K562 (cell line): ENCODE results near the gene C1orf198. TPM values are rescaled to one million over a fixed set of nuclear protein-coding genes. Genes with fewer than 3 reads are reported as not detected.

Experiments used
- ATAC-seq: fragments of 200-7000 bp; cut with Tn5 transposase; 3 replicates; pipeline ENCODE4 v1.9.1; 2020; ENCODE audit warnings: moderate library complexity
- BruUV-seq: library from RNA; stranded (reverse); fragments of 400-500 nt; replicated peaks from 2 replicates; lab custom pipeline; 2021; lab: Mats Ljungman, UMichigan
- CTCF ChIA-PET: fragments of 300-600 bp; formaldehyde crosslinking; extraction: SDS; loops from one replicate; lab custom pipeline; 2021; ENCODE audit warnings: low intra/inter-chr PET ratio; lab: Yijun Ruan, JAX
- POLR2A ChIA-PET: fragments of 300-600, 350-650 bp; sonication (Branson Sonifier 250); formaldehyde crosslinking; extraction: SDS; loops from one replicate; lab custom pipeline; 2021; ENCODE audit warnings: antibody characterized with exemption, inconsistent platforms; lab: Yijun Ruan, JAX
- DNase-seq, 4 experiments: peaks; one replicate each; pipeline versions ENCODE4 v3.0.0 to v3.0.0-alpha.2; 2011 to 2018; ENCODE audit warnings: low spot score in 3 of 4, mixed read lengths in 3 of 4; ENCODE audit errors: extremely low read depth in 1 of 4
- FAIRE-seq: peaks from 2 replicates; lab custom pipeline; 2011; peaks lifted over from hg19 to GRCh38; lab: Jason Lieb, UNC
- H2AFZ ChIP-seq: 2 replicates; pipeline ENCODE4 v1.6.0; 2011; ENCODE audit warnings: low read depth, low read length, control low read depth, inconsistent platforms
- H3K27ac ChIP-seq: fragments of 200-600 bp; 3 replicates; pipeline ENCODE4 v1.8.0; 2011; ENCODE audit warnings: low read depth, mild to moderate bottlenecking, control low read depth, inconsistent platforms, low read length, moderate library complexity, mixed read lengths; ENCODE audit errors: extremely low read depth
- H3K27me3 ChIP-seq, 2 experiments: fragments of 300-600 bp in 1 of 2; 2 replicates in 1 of 2; 3 replicates in 1 of 2; pipeline versions ENCODE4 v1.6.0 to v1.8.0; 2011; ENCODE audit warnings: inconsistent platforms in 2 of 2, low read length in 2 of 2, mild to moderate bottlenecking in 1 of 2, mixed read lengths in 1 of 2, moderate library complexity in 1 of 2; ENCODE audit not compliant: control insufficient read depth in 2 of 2, insufficient read depth in 2 of 2
- H3K36me3 ChIP-seq: fragments of 300-600 bp; 3 replicates; pipeline ENCODE4 v1.8.0; 2011; ENCODE audit warnings: mild to moderate bottlenecking, low read length, inconsistent platforms; ENCODE audit not compliant: control insufficient read depth, insufficient read depth
- H3K4me1 ChIP-seq, 2 experiments: fragments of 200-600 bp in 1 of 2; replicated peaks in 1 of 2; 2 replicates in 1 of 2; 3 replicates in 1 of 2; pipeline versions ENCODE4 v1.5.1 to v1.8.0; 2011; ENCODE audit warnings: inconsistent platforms in 2 of 2, low read length in 2 of 2, mild to moderate bottlenecking in 1 of 2, mixed read lengths in 1 of 2, moderate library complexity in 1 of 2; ENCODE audit not compliant: control insufficient read depth in 2 of 2, insufficient read depth in 2 of 2
- H3K4me2 ChIP-seq: 2 replicates; pipeline ENCODE4 v1.6.1; 2011; ENCODE audit warnings: low read length, control low read depth, inconsistent platforms, mixed read lengths; ENCODE audit not compliant: insufficient read depth
- H3K4me3 ChIP-seq: fragments of 200-600 bp; sonication (generic), shearing (Covaris generic); 2 replicates; pipeline ENCODE4 v1.5.1; 2016; ENCODE audit warnings: control low read depth, inconsistent platforms
- H3K79me2 ChIP-seq: fragments of 200-600 bp; 3 replicates; pipeline ENCODE4 v1.8.0; 2011; ENCODE audit warnings: low read length, inconsistent platforms; ENCODE audit not compliant: control insufficient read depth, insufficient read depth
- H3K9ac ChIP-seq, 2 experiments: 2 replicates each; pipeline versions ENCODE4 v1.6.0 to v1.6.1; 2011; ENCODE audit warnings: low read depth in 2 of 2, low read length in 2 of 2, control low read depth in 1 of 2, inconsistent platforms in 1 of 2, mild to moderate bottlenecking in 1 of 2, mixed read lengths in 1 of 2; ENCODE audit not compliant: insufficient read depth in 1 of 2
- H3K9me1 ChIP-seq: one replicate; pipeline ENCODE4 v1.6.0; 2011; ENCODE audit warnings: inconsistent platforms, mild to moderate bottlenecking, low read length, moderate library complexity; ENCODE audit not compliant: control insufficient read depth, insufficient read depth
- H3K9me3 ChIP-seq: replicated peaks from 2 replicates; pipeline ENCODE4 v1.5.1; 2011; ENCODE audit warnings: low read depth, low read length, inconsistent platforms; ENCODE audit not compliant: control insufficient read depth, insufficient read depth
- H4K20me1 ChIP-seq: replicated peaks from 2 replicates; pipeline ENCODE4 v1.6.1; 2011; ENCODE audit warnings: low read length, inconsistent platforms, mixed read lengths; ENCODE audit not compliant: control insufficient read depth, insufficient read depth
- BCL6 ChIP-seq: fragments of 250-450 bp; sonication (Bioruptor Pico); IDR thresholded peaks from 2 replicates; pipeline ENCODE4 v1.4.0; 2020
- EP400 ChIP-seq: fragments of 450-650 bp; IDR thresholded peaks from 2 replicates; pipeline ENCODE4 v1.6.1; 2017; ENCODE audit warnings: antibody characterized with exemption, mild to moderate bottlenecking, moderate library complexity
- GABPA ChIP-seq: fragments of 200-800 bp; sonication (Bioruptor generic); conservative IDR thresholded peaks from 2 replicates; pipeline ENCODE4 v1.6.1; 2016; ENCODE audit warnings: low read depth, missing genetic modification characterization, missing compliant biosample characterization
- KDM2B ChIP-seq: fragments of 250-450 bp; sonication (Bioruptor Pico); IDR thresholded peaks from 2 replicates; pipeline ENCODE4 v1.8.0; 2021; ENCODE audit warnings: mild to moderate bottlenecking, moderate library complexity
- MAZ ChIP-seq, 2 experiments: fragments of 450-650 bp in 1 of 2; sonication (generic) in 1 of 2; formaldehyde crosslinking; IDR thresholded peaks in 1 of 2; conservative IDR thresholded peaks in 1 of 2; 2 replicates each; pipeline versions ENCODE4 v1.4.0 to v1.5.0; 2020; ENCODE audit warnings: mild to moderate bottlenecking in 1 of 2, missing genetic modification reagents in 1 of 2
- POLR2AphosphoS5 ChIP-seq: IDR thresholded peaks from 2 replicates; pipeline ENCODE4 v1.6.1; 2011; ENCODE audit warnings: mild to moderate bottlenecking, low read depth, low read length, moderate library complexity; ENCODE audit not compliant: control insufficient read depth, insufficient read depth
- RAD21 ChIP-seq, 2 experiments: fragments of 250-450 bp in 1 of 2; fragments of 450-650 bp in 1 of 2; sonication (Bioruptor Pico) in 1 of 2; formaldehyde crosslinking in 1 of 2; IDR thresholded peaks in 1 of 2; conservative IDR thresholded peaks in 1 of 2; 2 replicates each; pipeline versions ENCODE4 v1.4.0 to v1.8.0; 2020 to 2022; ENCODE audit warnings: mild to moderate bottlenecking in 2 of 2, moderate library complexity in 1 of 2
- TARDBP ChIP-seq: fragments of 450-650 bp; IDR thresholded peaks from 2 replicates; pipeline ENCODE4 v1.6.1; 2016
- ZC3H8 ChIP-seq: fragments of 450-650 bp; IDR thresholded peaks from 2 replicates; pipeline ENCODE4 v1.6.1; 2017
- ZFX ChIP-seq: sonication (generic); formaldehyde crosslinking; IDR thresholded peaks from 2 replicates; pipeline ENCODE4 v1.8.0; 2022; ENCODE audit warnings: mild to moderate bottlenecking, missing genetic modification reagents, moderate library complexity
- ZNF324 ChIP-seq: fragments of 250-450 bp; sonication (Bioruptor Pico); IDR thresholded peaks from 2 replicates; pipeline ENCODE4 v1.4.0; 2020; ENCODE audit warnings: mild to moderate bottlenecking
- WGBS: fragments of 100-300 bp; shearing (Covaris generic); methylation state at CpG from one replicate; pipeline ENCODE4 v1.1.6; 2016; ENCODE audit warnings: low coverage, mixed read lengths; ENCODE audit not compliant: insufficient coverage; ENCODE audit errors: missing lambda C conversion rate; 5-methylcytosine and 5-hydroxymethylcytosine counted together
- in situ Hi-C: fragments of 300-500 bp; cut with MboI; formaldehyde crosslinking; loops from 4 replicates; pipeline ENCODE4 v1.15.0; 2018; ENCODE audit warnings: inconsistent platforms, mixed read lengths
- intact Hi-C: fragments of 100-400 bp; cut with micrococcal nuclease; formaldehyde crosslinking; loops from 2 replicates; pipeline ENCODE4 v1.14.2; 2022
- polyA plus RNA-seq, 8 experiments: library from polyadenylated mRNA; depleted of rRNA in 4 of 8; stranded (reverse) in 5 of 8; unstranded in 3 of 8; fragments of >200 nt; fragmentation: Nextera tagmentation in 2 of 8; fragmentation: Illumina TruSeq in 1 of 8; extraction: Ambion mirVana in 2 of 8; extraction: Trizol in 1 of 8; gene quantifications; 2 replicates each; pipeline versions ENCODE4 v1.2.1 to v1.2.3, GENCODE V29; 2011 to 2014; ENCODE audit warnings: inconsistent platforms in 1 of 8, missing spikeins in 1 of 8
- total RNA-seq, 7 experiments: library from RNA; depleted of rRNA in 6 of 7; stranded (reverse); fragments of >200 nt in 6 of 7; fragmentation: Illumina TruSeq in 2 of 7; extraction: Trizol in 2 of 7; gene quantifications; 2 replicates each; pipeline versions ENCODE4 v1.2.1 to v1.2.3, GENCODE V29; 2011 to 2021; ENCODE audit warnings: low replicate concordance in 1 of 7
- TF ChIP-seq, protein P1 (sequence below), 2 experiments: fragments of 450-650 bp; IDR thresholded peaks; 2 replicates each; pipeline ENCODE4 v1.6.1; 2016; ENCODE audit warnings: mild to moderate bottlenecking in 2 of 2, borderline replicate concordance in 1 of 2, low read depth in 1 of 2, moderate library complexity in 1 of 2
- TF ChIP-seq, protein P2 (sequence below), 2 experiments: fragments of 200-800 bp in 1 of 2; sonication (Bioruptor generic) in 1 of 2; sonication (generic) in 1 of 2; formaldehyde crosslinking in 1 of 2; IDR thresholded peaks in 1 of 2; conservative IDR thresholded peaks in 1 of 2; 2 replicates each; pipeline versions ENCODE4 v1.5.0 to v1.6.1; 2016 to 2020; ENCODE audit warnings: missing compliant biosample characterization in 1 of 2, missing genetic modification characterization in 1 of 2, missing genetic modification reagents in 1 of 2

C1orf198 gene
- total and polyA plus RNA-seq, 9 of the 15 experiments (the other 6 are each of a cell fraction or from before 2014, with no cell fraction given): 2.0 to 15.1 (median 10.4) TPM

DNA sequence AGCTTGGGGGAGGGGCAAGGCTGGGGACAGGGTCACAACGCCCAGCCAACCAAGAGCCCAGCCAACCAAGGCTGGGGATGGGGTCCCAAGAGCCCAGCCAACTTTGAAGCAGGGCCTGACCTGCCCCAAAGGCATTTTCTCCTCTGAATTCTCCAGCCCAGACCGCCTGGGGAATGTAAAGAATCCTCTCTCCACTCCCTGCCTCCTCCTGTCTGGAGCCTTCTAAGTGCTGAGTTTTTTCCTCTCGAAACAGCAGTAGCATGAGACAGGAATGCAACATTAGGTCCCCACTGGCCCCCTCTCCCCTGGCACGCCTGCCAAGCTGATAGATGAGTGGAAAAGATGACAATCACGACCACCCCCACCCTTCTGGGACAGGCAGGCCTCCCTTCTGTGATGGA lies 17.0 kb downstream of the C1orf198 start:
- intact Hi-C loops: no loop called here
- Histone ChIP-seq H3K9ac (no peak overlapping the region), H3K4me1 (peaks cover 4 to 8% of the 10 kb centered on the region in 2 experiments; a peak in 3 of 5 replicates), H3K9me3 (no peaks in the 10 kb centered on the region), H3K36me3 (no peaks in the 10 kb centered on the region; the same call in 2 of the 3 replicates), H3K27me3 (peaks cover 0 to 5% of the 10 kb centered on the region in 2 experiments; a peak in 1 of 5 replicates), H3K4me2 (no peak overlapping the region), H3K9me1 (no peaks in the 10 kb centered on the region), H3K27ac (no peak overlapping the region), H3K79me2 (no peaks in the 10 kb centered on the region), H2AFZ (no peak overlapping the region), H4K20me1 (0 out of 2 replicates have a peak, but pooled peaks cover 7% of the 10 kb centered on the region), H3K4me3 (no peak overlapping the region)
- ATAC-seq: no peak
- CTCF ChIA-PET: no interaction called here
- no peak for DNase-seq
- 24% methylated on average over 5 of the region's 5 CpGs for WGBS
- in situ Hi-C loops: no loop called here
- POLR2A ChIA-PET: interaction anchor here (0.6 to 0.7 kb wide), 2 partner anchors 103 to 1077 kb away, joined by 3 read pairs; no protein-coding TSS in a partner anchor
- no peak for FAIRE-seq
- BruUV-seq: no TSS peak
- TF ChIP-seq BCL6 (CRISPR knock-in tag): no peak
- TF ChIP-seq MAZ (CRISPR knock-in tag; conservative IDR thresholded peaks at IDR 0.05 in 1 of 2, IDR thresholded peaks at IDR 0.05 in 1 of 2): no peak
- no peak for TF ChIP-seq EP400
- no peak for TF ChIP-seq ZC3H8
- TF ChIP-seq GABPA: no peak
- TF ChIP-seq ZFX (CRISPR knock-in tag): no peak
- TF ChIP-seq, protein P1, sequence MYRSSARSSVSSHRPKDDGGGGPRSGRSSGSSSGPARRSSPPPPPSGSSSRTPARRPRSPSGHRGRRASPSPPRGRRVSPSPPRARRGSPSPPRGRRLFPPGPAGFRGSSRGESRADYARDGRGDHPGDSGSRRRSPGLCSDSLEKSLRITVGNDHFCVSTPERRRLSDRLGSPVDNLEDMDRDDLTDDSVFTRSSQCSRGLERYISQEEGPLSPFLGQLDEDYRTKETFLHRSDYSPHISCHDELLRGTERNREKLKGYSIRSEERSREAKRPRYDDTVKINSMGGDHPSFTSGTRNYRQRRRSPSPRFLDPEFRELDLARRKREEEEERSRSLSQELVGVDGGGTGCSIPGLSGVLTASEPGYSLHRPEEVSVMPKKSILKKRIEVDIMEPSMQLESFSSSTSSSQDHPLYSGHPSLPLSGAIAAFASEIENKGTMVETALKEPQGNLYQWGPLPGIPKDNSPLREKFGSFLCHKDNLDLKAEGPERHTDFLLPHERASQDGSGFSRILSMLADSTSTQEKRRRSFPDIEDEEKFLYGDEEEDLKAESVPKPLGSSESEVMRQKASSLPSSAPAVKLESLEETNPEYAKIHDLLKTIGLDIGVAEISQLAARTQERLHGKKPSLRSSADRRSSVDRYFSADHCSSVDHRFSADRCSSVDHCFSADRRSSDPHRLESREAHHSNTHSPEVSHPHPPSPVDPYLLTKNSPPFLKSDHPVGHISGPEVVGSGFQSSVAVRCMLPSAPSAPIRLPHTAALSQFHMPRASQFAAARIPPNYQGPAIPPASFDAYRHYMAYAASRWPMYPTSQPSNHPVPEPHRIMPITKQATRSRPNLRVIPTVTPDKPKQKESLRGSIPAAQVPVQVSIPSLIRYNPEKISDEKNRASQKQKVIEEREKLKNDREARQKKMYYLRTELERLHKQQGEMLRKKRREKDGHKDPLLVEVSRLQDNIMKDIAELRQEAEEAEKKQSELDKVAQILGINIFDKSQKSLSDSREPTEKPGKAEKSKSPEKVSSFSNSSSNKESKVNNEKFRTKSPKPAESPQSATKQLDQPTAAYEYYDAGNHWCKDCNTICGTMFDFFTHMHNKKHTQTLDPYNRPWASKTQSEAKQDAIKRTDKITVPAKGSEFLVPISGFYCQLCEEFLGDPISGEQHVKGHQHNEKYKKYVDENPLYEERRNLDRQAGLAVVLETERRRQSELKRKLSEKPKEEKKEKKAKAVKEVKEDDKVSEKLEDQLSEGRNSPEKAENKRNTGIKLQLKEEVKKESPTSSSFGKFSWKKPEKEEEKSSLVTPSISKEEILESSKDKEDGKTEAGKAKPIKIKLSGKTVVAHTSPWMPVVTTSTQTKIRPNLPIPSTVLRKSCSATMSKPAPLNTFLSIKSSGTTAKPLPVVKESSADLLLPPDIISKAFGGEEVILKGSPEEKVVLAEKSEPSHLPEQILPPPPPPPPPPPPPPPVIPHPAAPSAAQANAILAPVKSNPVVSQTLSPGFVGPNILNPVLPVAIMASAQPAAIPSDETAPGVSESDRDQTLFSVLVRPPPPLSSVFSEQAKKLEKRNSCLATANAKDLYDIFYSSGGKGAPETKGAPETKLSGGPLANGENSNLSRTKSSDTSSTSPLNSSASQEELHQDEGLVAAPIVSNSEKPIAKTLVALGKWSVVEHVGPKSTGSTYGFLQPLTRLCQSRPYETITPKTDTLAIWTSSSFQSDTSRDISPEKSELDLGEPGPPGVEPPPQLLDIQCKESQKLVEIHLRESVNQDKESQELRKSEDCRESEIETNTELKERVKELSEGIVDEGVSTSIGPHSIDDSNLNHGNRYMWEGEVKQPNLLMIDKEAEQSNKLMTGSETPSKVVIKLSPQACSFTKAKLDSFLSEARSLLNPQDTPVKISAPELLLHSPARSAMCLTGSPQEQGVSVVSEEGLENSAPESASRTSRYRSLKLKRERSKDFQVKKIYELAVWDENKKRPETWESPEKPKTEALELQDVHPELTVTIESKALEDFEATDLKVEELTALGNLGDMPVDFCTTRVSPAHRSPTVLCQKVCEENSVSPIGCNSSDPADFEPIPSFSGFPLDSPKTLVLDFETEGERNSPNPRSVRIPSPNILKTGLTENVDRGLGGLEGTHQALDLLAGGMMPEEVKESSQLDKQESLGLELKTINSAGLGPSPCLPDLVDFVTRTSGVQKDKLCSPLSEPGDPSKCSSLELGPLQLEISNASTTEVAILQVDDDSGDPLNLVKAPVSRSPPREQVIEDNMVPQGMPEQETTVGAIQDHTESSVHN (IDR thresholded peaks at IDR 0.05; ENCODE audit: borderline replicate concordance in 1 of 2, low read depth in 1 of 2): no peak
- no peak for TF ChIP-seq ZNF324 (CRISPR knock-in tag)
- no peak for TF ChIP-seq RAD21 (CRISPR knock-in tag; conservative IDR thresholded peaks at IDR 0.05 in 1 of 2, IDR thresholded peaks at IDR 0.05 in 1 of 2)
- TF ChIP-seq TARDBP: no peak
- no peak for TF ChIP-seq POLR2AphosphoS5
- TF ChIP-seq, protein P2, sequence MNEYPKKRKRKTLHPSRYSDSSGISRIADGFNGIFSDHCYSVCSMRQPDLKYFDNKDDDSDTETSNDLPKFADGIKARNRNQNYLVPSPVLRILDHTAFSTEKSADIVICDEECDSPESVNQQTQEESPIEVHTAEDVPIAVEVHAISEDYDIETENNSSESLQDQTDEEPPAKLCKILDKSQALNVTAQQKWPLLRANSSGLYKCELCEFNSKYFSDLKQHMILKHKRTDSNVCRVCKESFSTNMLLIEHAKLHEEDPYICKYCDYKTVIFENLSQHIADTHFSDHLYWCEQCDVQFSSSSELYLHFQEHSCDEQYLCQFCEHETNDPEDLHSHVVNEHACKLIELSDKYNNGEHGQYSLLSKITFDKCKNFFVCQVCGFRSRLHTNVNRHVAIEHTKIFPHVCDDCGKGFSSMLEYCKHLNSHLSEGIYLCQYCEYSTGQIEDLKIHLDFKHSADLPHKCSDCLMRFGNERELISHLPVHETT (CRISPR knock-in tag; conservative IDR thresholded peaks at IDR 0.05 in 1 of 2, IDR thresholded peaks at IDR 0.05 in 1 of 2): no peak
- no peak for TF ChIP-seq KDM2B (CRISPR knock-in tag)
